NCI-H146 treated with DMSO at 0.1 percent for 48 hours (cell line): ENCODE measurements around the gene XYLT2.
"Not testable (repeated sequence)": the region's sequence is repeated elsewhere in the genome, so short reads cannot be mapped to it uniquely, and the experiment has no call there.

Experiments used
- DNase-seq: peaks from one replicate; lab custom pipeline; 2025; ENCODE audit not compliant: unreplicated experiment; lab: John Stamatoyannopoulos, UW

XYLT2 gene

DNA sequence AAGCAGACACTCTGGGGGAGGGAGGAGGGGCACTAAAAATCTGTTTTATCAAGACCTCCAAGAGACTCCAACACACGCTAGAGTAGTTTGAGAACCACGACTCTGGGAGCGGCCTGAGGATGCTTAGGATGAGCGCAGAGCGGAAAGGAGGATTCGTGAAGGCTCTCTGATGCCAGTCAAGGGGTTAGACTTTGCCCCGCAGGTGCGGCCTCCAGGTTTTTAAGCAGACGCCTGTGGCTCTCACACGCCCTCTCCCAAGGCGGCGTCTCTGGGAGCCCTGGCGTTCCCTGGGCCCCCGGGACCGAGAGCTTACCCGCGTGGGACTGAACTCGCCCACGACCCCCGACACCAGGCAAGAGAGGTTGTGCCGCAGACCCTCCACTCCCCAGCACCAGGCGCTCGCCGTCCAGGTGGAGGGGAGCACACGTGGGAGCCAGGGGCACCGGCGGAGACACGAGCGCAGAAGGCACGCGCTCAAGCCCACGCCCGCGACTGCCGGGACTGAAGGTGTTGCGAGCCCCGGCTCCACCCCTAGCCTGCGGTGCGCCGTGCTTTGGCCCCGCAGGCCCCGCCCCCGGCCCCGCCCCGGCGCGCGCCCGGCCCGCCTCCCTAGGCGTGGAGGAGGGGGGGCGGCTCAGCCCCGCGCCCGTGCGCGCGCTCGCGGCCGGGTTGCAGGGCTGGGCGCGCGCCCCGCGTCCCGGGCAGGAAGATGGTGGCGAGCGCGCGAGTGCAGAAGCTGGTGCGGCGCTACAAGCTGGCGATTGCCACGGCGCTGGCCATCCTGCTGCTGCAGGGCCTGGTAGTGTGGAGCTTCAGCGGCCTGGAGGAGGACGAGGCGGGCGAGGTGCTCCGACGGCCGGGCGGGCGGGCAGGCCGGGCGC lies at the start of gene XYLT2:
TSS of gene XYLT2 (plus strand) at position 695 of the 881 bp plus-strand sequence. CDS start at position 710, 15 bp downstream.
- peak; percentile 36 for DNase-seq

DNA sequence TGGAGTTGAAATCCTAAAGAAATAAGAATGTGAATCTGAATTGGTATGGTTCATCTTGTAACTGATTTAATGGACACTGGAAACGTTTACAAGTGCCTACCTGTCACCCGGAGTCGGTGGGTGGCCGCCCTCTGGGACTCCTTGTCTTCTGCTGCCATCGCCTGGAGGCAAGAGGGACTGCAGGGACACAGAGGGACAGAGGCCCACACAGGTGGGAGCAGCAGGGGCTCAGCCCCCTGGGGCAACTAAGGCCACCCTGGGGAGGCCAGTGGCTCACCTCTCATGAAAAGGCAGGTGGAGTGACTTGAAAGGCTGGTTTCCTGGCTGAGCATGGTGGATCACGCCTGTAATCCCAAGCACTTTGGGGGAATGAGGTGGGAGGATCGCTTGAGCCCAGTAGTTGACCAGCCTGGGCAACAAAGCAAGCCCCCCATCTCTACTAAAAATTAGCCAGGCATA lies 48.5 kb upstream of the XYLT2 start:
- peak; percentile 69 for DNase-seq

DNA sequence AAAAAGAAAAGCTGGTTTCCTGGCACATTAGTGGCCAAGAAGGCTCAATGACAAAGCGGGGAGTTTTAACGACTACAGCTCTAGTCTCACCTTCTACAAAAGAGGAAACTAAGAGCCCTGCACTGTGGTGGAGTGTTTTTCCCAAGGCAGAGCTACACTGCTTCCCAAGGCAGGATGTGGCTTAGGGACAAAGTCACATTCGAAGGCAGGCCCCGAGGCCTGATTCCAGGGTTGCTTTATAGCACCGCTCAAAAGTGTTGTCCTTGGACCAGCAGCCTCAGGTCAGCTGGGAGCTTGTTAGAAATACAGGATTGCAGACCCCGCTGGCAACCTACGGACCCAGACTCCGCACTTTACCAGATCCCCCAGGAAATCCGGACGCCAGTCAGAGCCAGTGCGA lies 47.9 kb upstream of the XYLT2 start:
- no peak for DNase-seq

DNA sequence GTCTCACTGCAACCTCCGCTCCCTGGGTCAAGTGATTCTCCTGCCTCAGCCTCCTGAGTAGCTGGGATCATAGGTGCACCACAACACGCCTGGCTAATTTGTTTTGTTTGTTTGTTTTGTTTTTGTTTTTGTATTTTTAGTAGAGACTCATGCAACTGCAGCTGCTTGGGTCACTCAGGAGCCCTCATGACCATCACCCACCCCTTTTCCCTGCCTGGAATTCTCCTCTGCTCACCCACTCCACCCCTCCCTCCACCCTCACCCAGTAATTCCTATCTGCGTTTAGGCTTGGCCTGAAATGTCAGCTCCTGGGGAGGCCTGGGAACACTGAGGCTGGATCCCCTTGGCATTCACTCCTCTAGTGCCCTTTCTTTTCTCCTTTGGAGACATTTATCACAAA lies 46.1 kb upstream of the XYLT2 start:
- DNase-seq: no peak

DNA sequence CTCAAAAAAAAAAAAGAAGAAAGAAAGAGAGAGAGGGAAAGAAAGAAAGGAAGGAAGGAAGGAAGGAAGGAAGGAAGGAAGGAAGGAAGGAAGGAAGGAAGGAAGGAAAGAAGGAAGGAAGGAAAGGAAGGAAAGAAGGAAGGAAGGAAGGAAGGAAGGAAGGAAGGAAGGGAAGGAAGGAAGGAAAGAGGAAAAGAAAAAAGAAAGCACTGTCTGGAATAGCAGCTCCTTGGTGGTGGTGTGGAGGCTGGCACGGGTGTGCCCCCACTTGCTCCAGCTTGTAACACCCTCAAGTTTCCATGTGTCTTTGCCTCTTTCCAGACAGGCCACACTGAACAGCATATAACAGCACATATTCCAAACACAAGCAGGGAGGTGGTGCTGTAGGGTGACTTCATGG lies 45.1 kb upstream of the XYLT2 start:
- not testable (repeated sequence) for DNase-seq

DNA sequence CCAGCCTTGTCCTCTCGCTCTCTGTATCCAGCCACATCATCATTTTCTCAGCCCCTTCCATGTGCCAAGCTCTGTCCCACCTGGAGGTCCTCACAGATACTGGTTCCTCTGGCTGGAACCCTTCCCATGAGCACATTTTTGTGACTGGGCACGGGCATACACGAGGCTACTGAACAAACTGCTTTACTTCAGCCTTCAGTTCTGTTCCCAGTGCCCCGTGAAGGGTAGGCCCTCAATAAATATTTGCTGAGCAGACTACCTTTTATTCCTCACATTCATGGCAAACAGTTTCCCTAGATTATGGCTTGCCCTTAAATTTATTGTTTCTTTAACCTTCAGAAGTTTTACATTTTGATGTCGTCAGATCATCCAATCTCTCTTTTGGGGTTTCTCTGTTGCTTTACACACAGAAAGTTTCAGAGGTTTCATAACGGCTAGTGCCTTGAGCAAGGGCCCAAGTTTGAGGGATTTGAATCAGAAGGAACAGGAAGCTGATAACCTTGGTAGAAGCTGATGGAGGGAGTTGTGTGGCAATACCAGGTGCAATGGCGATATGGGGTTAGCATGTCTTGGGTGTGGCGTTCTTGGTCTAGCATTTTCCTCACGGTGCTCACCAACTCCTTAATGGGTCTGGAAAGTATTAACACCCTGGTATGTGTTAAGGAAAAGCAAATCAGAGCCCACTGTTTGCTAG lies 43.9 kb upstream of the XYLT2 start:
- DNase-seq: no peak

DNA sequence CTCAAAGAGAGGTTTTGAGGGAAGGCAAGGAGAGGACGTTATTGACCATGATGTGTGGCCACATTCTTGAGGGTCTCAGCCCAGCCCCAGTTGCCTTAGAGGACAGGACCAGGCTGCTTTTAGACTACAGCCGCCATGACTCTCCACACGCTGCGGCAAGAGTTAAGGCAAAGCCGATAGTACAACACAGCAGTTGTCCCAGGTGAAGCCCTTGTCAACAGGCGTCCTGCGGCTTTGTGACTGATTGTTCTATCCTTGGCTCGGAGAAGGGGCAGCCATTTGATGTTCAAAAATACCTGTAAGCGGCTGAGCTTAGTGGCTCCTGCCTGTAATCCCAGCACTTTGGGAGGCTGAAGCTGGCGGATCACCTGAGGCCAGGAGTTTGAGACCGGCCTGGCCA lies 42.9 kb upstream of the XYLT2 start:
- DNase-seq: peak; percentile 25

DNA sequence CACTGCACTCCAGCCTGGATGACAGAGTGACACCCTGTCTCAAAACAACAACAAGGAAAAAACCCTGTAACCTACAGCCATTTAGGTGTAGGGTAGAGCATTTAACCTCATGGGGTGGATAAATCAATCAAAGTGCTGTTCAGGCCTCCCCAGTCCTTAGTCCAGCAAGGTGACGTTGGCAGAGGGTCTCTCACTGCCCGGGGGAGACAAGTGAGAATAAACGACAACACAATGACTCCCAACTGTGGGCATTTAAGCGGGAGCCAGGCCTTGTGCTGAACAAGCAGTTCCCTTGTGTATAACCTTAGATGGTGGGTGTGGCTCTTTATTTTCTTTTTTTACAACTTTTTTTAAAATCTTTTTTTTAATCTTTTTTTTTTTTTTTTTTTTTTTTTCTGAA lies 42.3 kb upstream of the XYLT2 start:
- DNase-seq: no peak

DNA sequence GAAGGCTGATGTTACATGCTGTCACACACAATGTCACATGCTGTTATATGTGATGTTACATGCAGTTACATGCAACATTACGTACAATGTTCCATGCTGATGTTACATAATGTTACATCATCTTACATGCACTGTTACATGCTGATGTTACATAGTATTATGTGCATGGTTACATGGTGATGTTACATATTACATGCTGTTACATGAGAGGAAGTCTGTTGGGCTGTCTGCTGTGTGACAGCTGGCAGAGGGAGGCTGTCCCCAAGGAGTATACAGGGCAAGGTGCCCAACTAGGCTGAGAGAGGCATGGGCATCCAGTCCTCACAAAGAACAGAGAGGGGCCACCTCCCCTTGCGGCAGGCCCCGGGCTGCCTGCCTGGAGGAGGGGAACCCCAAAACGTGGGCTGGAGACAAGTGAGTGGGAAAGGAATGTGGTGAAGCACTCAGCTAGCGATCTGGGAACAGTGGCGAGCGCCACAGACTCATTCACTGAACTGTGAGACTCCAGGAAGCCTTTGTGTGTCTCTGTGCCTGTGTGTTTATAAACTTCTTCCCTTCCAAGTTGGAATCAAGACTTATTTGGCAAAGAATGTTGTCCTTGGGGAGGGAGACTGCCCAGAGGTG lies 41.0 kb upstream of the XYLT2 start:
- DNase-seq: no peak

DNA sequence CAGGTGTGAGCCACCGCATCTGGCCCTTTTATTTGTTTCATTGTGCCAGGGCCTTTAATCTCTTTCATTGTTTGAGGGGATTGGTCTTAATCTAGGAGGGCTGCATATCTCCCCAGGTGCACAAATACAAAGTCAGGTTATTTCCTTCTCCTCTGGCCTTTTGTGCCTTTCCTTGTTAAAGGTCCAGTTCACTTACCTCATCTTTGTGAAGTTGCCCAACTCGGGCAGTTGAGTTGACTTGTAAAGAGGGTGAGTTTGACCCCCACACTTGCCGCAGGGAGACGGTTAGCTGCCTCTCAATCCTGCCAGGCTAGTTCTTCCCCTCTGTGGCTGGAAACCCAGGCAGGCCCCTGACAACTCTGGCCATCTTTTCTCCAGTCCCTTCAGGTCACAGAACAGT lies 38.3 kb upstream of the XYLT2 start:
- DNase-seq: no peak

DNA sequence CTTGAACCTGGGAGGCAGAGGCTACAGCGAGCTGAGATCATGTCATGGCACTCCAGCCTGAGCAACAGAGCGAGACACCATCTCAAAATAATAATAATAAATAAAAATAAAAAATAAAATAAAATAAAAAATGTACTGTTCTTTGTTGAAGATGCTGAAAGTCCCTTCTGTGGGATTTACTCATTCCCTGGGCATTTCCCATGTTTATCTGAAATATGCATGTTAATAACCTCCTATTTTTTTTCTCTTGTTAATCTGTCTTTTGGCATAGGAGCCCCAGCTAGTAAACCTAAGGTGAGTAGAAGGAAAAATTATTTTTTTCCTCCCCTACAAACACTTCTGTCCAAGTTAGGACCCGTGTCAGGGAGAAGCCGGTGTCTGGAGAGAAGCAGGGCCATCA lies 37.3 kb upstream of the XYLT2 start:
- DNase-seq: no peak

DNA sequence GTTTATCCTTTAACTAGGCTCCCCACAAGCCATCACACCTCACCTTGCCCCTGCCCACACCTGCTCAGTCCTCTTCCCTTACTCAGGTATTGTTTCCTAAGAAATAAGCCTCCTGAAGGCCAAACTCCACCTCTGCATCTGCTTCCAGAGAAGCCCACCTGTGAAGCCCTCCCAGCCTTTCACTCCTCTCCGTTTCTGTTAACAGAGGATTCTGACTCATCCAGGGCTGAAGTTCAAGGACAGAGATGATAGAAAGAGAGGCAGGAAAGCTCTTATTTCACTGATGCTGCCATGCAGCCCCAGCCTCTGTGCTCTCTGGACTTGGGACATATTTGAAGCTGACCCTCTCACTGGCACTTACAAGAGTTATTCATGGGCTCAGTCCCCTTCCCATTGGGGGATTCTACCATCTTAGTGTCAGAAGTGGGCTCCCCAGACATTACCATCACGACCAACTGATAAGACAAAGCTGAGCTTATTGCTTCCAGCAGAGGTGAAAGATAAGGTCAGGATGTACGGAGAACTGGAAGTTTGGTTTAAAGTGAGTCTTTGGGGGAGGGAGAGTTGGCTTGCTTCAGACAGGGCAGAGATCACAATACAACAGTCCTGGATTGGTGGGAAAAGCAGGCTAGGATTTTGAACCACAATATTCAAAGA lies 35.3 kb upstream of the XYLT2 start:
- peak; percentile 12 for DNase-seq

DNA sequence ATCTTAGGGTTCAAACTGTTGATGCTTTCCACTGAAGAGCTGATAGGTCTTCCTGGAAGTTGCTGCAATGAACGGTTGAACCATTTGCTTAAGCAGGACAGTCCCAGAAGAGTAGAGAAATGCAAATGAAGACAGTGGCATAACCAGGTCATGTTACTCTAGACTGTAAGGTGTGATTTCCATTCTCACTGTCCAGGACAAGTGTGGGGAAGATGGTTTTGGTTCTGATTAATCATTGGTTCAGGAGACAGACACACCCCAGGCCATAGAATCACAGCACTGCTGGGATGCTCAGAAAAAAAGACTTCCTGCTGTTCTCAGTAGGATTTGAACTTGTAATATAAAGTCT lies 34.8 kb upstream of the XYLT2 start:
- no peak for DNase-seq

DNA sequence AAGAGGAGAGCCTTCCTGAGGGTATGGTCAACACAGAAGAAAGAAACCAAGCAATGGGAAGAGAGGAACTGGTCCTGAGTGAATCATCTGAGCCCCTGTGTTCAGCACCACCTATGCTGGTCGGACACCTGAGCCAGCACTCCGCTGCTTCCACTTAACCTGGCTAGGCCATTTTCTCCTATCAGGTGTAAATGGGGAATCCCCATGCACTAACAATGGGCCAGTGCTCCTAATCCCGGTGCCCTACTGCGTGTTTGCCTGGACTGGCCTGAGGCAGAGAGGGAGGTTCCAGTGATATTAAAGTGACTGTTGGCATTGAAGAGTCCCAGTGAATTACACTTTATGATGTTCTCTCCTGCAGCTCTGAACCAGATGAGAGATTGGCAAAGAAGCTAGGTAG lies 34.4 kb upstream of the XYLT2 start:
- no peak for DNase-seq

DNA sequence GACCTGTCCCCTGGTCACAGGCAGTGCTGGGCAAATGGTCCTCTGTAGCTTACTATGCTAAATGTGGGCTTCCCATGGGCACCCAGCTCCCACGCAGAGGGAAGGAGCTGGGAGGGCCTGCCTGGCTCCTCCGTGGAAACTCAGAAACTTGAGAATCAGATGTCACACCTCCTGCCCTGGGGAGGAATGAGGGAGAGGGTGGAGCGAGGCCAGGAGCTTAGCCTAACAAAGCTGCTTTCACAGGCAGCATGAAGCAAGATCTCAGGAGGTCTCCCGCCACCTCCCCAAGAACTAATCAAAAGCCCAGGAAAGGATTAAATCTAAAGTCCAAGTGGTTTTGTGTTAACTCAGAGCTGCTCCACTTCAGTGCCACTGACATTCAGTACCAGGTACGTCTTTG lies 33.6 kb upstream of the XYLT2 start:
- DNase-seq: no peak

DNA sequence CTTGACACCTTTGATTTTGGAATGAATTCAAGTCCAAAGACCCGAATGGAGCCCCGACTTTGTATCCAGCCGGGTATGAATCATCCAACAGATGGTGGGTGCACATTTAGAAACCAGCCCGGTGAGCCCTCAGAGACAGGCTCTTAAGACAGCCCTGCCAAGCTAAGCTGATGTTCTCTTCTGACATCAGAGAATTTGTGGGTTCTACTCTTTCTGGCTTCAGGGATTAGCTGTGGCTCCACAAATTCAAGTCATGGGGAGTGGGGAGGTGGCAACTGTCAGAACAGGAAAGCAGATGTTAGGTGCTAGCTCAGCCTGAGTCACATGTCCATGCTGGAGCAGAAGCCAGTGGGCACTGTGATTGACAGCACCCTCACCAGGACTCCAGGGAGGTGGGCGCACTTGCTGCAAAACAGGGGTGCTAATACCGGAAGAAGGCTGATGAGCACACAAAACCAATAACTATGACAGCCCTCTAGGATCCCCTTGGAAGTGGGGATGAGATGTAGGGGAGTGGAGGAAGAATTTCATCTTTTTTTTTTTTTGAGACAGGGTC lies 31.4 kb upstream of the XYLT2 start:
- no peak for DNase-seq

DNA sequence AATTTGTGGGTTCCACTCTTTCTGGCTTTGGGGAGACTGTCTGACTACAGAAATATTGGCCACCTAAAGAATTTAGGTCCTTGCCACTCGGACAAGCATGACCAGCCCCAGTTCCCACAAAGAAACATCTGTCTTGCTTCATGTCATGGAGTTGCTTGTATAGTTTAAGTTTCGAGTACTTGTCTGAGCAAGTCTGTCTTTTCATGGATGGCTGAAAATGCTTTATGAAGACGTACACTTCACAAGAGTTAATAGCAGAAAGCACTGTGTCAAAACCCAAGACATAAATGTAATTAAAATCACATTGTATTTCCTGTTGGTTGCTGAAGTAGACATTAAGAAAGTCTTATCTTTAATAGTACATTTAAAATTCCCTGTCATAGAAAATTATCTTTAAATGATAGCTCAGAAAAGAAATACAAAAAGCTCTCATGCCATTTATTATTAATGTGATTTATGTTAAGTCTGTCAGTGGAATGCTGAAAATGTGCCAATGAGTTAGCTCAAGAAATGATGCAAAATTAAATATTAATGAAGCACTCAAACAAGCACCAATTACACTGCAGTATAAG lies 29.8 kb upstream of the XYLT2 start:
- DNase-seq: no peak

DNA sequence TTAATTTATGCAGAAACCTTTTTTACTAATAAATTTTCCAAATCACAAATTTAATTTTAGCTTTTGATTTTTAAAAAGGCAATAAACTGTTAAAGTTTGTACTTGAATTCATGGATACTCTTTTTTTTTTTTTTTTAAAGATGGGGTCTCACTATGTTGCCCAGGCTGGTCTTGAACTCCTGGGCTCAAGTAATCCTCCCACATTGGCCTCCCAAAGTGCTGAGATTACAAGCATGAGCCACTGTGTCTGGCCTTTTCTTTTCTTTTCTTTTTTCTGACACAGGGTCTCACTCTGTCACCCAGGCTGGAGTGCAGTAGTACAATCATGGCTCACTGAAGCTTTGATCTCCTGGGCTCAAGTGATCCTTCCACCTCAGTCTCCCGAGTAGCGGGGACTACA lies 29.3 kb upstream of the XYLT2 start:
- not testable (repeated sequence) for DNase-seq

DNA sequence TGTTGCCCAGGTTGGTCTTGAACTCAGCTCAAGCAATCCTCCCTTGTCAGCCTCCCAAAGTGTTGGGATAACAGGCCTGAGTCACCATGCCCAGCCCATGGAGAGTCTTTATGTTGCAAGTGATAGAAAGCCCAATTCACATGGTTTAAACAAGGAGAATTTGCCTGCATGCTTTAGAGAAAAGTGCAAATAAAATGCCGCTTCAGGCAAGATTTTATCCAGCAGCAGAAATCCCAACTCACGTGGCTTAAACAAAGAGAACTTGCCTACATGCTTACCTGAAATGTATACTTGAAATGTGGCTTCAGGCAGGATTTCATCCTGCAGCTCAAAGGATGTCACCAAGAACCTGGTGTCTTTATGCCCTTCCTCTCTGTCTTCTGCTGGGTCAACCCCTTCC lies 28.8 kb upstream of the XYLT2 start:
- no peak for DNase-seq

DNA sequence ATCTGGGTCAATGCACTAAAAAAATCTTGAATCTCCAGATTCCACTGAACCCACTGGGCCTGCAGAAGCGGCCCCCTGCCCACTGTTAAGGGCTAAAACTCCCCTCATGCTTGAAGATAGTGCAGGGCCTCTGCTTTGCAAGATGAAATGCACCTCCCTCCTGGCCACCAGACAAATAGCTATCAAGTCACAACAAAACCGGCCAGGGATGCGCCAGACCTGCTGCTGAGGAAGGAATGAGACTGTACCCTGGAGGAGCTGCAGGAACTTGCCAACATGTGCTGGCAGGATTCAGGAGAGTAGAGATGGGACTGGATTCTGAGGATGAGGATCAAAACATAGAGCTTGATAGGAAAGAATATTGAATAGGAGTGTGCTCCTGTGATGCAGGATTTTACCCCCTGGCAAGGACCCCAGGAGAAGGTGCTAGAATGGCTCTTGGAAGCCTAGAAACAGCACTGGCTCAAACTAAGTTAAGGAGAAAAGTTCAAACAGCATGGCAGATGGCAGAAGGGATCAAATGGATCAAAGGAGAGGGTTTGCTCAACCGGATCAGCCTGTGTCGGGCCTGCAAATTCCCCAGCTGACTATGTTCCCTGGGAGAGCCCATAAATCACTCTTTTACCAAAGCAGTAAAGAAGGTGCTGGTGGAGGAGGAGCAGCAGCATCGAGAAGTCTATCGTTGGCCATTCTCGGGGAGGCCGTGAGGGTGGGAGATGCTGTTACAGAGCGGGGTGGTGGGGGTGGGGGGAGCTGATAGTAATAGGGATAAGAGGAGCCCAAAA lies 27.2 kb upstream of the XYLT2 start:
- no peak for DNase-seq
